HG03196 (cell line): ENCODE data around the gene CCNE1.

Source experiments
- ATAC-seq: cut with Tn5 transposase; IDR thresholded peaks from one replicate; pipeline ENCODE4 v1.9.1; 2021; ENCODE audit not compliant: unreplicated experiment

CCNE1 gene

GRCh38 chr19:29873024-29873800, 61.4 kb downstream of the CCNE1 start:
- no peak for ATAC-seq
